ENCODE results near the gene HS6ST3. TPM values are rescaled to one million over a fixed set of nuclear protein-coding genes. Genes with fewer than 3 reads are reported as not detected.

The HS6ST3 gene
- total RNA-seq, 2 donors from 2014 or later: 0.02 to 0.13 TPM

DNA sequence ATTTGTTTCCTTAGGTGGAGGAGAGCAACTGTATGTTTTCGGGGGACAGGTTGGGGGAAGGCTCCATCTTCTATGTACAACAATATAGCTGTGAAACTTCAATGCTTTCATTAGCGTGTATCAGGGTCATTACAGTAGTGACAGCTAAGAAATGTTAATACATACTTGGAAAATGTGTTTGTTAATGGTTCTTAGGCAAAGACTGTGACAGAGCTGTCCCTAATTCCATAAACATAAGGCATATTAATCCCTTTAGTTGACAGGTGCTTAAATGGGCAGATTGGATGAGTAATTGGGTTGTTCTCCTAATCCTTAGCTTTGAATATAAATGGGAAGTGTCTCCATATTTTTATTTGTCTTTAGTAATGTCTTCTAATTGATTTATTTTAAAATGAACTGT lies 313.7 kb downstream of the HS6ST3 start:
- Histone ChIP-seq H3K4me3 (no peak overlapping the region), H3K36me3 (no peaks in the 10 kb centered on the region), H3K27me3 (no peaks in the 10 kb centered on the region), H3K9ac (ENCODE audit: low read depth in 2 of 2, low read length in 2 of 2) (no peak overlapping the region), H3K27ac (no peak overlapping the region), H3K4me1 (no peaks in the 10 kb centered on the region), H3K9me3 (no peaks in the 10 kb centered on the region)
- no peak for DNase-seq
- intact Hi-C loops (cut with DNase I): no loop called here
- TF ChIP-seq, protein P1, sequence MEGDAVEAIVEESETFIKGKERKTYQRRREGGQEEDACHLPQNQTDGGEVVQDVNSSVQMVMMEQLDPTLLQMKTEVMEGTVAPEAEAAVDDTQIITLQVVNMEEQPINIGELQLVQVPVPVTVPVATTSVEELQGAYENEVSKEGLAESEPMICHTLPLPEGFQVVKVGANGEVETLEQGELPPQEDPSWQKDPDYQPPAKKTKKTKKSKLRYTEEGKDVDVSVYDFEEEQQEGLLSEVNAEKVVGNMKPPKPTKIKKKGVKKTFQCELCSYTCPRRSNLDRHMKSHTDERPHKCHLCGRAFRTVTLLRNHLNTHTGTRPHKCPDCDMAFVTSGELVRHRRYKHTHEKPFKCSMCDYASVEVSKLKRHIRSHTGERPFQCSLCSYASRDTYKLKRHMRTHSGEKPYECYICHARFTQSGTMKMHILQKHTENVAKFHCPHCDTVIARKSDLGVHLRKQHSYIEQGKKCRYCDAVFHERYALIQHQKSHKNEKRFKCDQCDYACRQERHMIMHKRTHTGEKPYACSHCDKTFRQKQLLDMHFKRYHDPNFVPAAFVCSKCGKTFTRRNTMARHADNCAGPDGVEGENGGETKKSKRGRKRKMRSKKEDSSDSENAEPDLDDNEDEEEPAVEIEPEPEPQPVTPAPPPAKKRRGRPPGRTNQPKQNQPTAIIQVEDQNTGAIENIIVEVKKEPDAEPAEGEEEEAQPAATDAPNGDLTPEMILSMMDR (IDR thresholded peaks at IDR 0.05): no peak

GRCh38 chr13:96415831-96416385 lies 326.0 kb downstream of the HS6ST3 start:
- no peak overlapping the region for H3K27ac ChIP-seq
- no peaks in the 10 kb centered on the region for H3K36me3 ChIP-seq
- no peak overlapping the region for H3K9ac ChIP-seq (ENCODE audit: low read depth in 2 of 2, low read length in 2 of 2)
- intact Hi-C loops (cut with DNase I): no loop called here
- no peaks in the 10 kb centered on the region for H3K9me3 ChIP-seq
- TF ChIP-seq, protein P1 (IDR thresholded peaks at IDR 0.05): no peak
- H3K27me3 ChIP-seq: no peaks in the 10 kb centered on the region
- DNase-seq: no peak
- no peaks in the 10 kb centered on the region for H3K4me1 ChIP-seq
- no peak overlapping the region for H3K4me3 ChIP-seq

DNA sequence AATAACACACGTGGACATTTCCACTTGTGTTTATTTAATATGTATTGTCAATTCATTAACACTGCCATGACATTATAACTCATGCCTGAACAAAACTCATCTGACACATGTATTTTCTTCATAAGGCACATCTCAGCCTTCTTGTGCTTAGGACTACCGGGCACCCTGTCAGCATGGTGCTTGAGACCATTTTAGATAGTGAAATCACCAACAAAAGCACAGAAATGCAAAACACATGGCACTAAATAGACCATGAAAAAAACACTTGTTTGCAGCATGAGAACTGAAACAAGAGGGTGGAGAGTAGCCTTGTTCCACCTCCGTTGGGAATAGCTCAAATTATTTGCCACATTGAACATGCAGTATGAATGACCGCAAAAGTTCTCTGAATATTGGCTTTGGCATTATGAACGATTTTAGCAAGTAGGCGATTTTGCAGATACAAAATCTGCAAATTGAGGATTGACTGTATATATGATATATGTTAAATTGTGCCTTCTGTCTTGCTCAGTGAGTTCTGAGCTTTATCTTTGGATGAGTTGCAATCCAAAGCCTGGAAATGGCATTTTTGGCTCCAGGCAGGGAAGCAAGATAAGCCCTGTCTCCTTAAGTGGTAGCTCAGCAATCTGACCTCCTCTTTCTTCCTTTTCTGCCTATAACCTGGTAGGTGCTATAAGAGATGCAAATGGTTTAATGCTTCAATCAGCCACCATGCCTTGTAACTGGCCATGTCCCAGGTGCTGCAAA lies 328.2 kb downstream of the HS6ST3 start:
- Histone ChIP-seq H3K27me3 (no peaks in the 10 kb centered on the region), H3K27ac (no peak overlapping the region), H3K9me3 (no peaks in the 10 kb centered on the region), H3K36me3 (no peaks in the 10 kb centered on the region), H3K4me1 (no peaks in the 10 kb centered on the region), H3K9ac (ENCODE audit: low read depth in 2 of 2, low read length in 2 of 2) (no peak overlapping the region), H3K4me3 (no peak overlapping the region)
- intact Hi-C loops (cut with DNase I): no loop called here
- TF ChIP-seq, protein P1 (IDR thresholded peaks at IDR 0.05): no peak
- DNase-seq: no peak

DNA sequence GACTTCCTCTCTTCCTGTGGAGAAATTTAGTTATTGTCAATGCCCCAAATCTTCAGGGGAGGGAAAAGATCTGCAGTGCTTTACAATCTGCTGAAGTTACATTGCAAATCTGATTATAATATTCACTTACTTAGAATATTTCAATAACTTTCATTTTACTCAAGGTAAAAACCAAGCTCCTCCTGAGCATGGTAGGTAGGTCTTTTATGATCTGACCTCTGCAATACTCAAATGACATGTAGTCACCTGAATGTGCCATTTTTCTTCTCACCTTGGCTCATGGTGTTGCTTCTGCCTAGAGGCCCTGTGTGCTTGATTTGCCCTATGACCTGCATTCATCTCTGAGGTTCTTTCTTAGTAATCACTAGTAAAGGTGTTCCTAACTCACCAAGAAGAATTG lies 331.4 kb downstream of the HS6ST3 start:
- no peak overlapping the region for H3K9ac ChIP-seq (ENCODE audit: low read depth in 2 of 2, low read length in 2 of 2)
- no peaks in the 10 kb centered on the region for H3K9me3 ChIP-seq
- H3K27ac ChIP-seq: no peak overlapping the region
- H3K36me3 ChIP-seq: no peaks in the 10 kb centered on the region
- no peaks in the 10 kb centered on the region for H3K27me3 ChIP-seq
- TF ChIP-seq, protein P1 (IDR thresholded peaks at IDR 0.05): no peak
- no peaks in the 10 kb centered on the region for H3K4me1 ChIP-seq
- intact Hi-C loops (cut with DNase I): no loop called here
- H3K4me3 ChIP-seq: no peak overlapping the region
- DNase-seq: no peak

- intact Hi-C loops (cut with DNase I): no loop called here
- H3K27me3 ChIP-seq: no peaks in the 10 kb centered on the region
- DNase-seq: no peak
- no peak overlapping the region for H3K9ac ChIP-seq (ENCODE audit: low read depth in 2 of 2, low read length in 2 of 2)
- no peaks in the 10 kb centered on the region for H3K4me1 ChIP-seq
- H3K27ac ChIP-seq: no peak overlapping the region
- no peaks in the 10 kb centered on the region for H3K36me3 ChIP-seq
- no peaks in the 10 kb centered on the region for H3K9me3 ChIP-seq
- TF ChIP-seq, protein P1 (IDR thresholded peaks at IDR 0.05): no peak
- H3K4me3 ChIP-seq: no peak overlapping the region
Observed at GRCh38 chr13:96422002-96422401, 332.1 kb downstream of the HS6ST3 start.

All from colonic mucosa (tissue), 4 donors.